Activated naive CD4-positive, alpha-beta T cell treated with anti-CD3 and anti-CD28 coated beads, Interleukin-2, amount 50 U/mL, for 24 hours (primary cell): ENCODE data around the gene NCKAP5.
"Not testable (repeated sequence)": the region's sequence is repeated elsewhere in the genome, so short reads cannot be mapped to it uniquely, and the experiment has no call there.

Experiments
- H3K27ac Mint-ChIP-seq: one replicate; pipeline ENCODE4 v1.8.0; 2021; ENCODE audit warnings: mild to moderate bottlenecking, mixed read lengths
- H3K27me3 Mint-ChIP-seq: one replicate; pipeline ENCODE4 v1.8.0; 2021; ENCODE audit warnings: mixed read lengths
- H3K36me3 Mint-ChIP-seq: one replicate; pipeline ENCODE4 v1.8.0; 2021; ENCODE audit warnings: mixed read lengths
- H3K4me1 Mint-ChIP-seq: one replicate; pipeline ENCODE4 v1.8.0; 2021; ENCODE audit warnings: mixed read lengths
- H3K4me3 Mint-ChIP-seq: one replicate; pipeline ENCODE4 v1.8.0; 2021; ENCODE audit warnings: mild to moderate bottlenecking, mixed read lengths
- H3K9me3 Mint-ChIP-seq: one replicate; pipeline ENCODE4 v1.8.0; 2021; ENCODE audit warnings: mixed read lengths

The NCKAP5 gene

DNA sequence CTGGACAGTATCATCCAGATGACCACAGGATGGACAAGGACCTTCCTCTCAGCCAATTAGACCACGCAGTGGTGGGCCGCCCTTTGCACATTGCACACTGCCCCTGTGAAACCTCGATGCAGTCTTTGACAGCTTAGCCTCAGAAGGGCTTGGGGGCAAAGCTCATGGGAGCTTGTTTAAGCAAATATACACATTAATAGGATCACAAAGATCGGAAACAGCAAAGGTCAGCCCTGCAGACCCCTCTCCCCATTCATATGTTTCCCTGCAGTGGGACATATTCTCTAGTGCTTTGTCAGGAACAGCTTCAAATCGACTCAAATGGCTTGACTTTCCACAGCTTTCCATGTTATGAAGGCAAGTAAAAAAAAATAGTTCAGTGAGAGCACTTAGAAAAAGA lies 708.7 kb downstream of the NCKAP5 start:
- Mint-ChIP-seq H3K36me3 (no peaks in the 10 kb centered on the region), H3K4me1 (no peaks in the 10 kb centered on the region), H3K9me3 (no peaks in the 10 kb centered on the region), H3K4me3 (no peak overlapping the region), H3K27ac (no peak overlapping the region), H3K27me3 (no peaks in the 10 kb centered on the region)

DNA sequence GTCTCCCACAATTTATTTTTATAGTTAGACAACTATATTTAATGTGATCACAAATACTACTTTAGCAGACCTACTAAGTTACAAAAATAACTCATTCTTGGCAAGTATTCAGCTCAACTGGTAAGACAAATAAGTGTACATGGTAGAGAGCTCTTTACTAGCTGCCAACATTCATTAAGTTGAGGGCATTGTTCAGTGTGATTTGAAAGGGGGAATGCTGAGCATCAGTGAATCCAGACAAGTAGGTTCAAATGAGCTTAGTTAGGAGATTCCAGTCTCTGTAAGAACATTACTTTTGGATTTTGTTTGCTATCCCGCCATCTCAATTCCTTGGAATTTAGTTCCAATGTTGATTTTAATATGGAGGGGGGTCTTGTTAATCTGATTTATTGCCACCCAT lies 710.9 kb downstream of the NCKAP5 start:
- Mint-ChIP-seq H3K9me3 (no peaks in the 10 kb centered on the region), H3K27ac (no peak overlapping the region), H3K4me1 (no peaks in the 10 kb centered on the region), H3K27me3 (no peaks in the 10 kb centered on the region), H3K4me3 (no peak overlapping the region), H3K36me3 (no peaks in the 10 kb centered on the region)

DNA sequence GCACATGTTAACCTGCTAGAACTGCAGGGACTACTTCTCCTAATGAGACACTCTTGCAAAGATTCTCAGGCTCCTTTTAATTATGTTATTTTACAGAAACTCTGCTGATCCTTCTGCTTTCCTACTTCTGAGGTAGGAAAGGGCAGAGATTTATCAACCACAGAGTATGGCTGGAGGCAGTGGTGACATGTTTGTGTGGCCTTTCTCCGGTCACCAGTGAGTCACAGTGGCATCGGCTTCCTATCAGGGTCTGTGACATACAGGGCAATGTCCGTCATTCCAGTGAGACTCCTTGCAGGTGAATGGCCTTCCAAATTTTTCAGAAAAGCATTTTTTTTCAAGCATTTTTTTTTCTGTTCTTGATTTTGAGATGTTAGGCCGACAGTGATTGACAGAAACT lies 717.6 kb downstream of the NCKAP5 start:
- H3K27me3 Mint-ChIP-seq = no peaks in the 10 kb centered on the region
- no peaks in the 10 kb centered on the region for H3K9me3 Mint-ChIP-seq
- no peak overlapping the region for H3K27ac Mint-ChIP-seq
- H3K4me1 Mint-ChIP-seq = no peaks in the 10 kb centered on the region
- H3K36me3 Mint-ChIP-seq = no peaks in the 10 kb centered on the region
- H3K4me3 Mint-ChIP-seq = no peak overlapping the region

DNA sequence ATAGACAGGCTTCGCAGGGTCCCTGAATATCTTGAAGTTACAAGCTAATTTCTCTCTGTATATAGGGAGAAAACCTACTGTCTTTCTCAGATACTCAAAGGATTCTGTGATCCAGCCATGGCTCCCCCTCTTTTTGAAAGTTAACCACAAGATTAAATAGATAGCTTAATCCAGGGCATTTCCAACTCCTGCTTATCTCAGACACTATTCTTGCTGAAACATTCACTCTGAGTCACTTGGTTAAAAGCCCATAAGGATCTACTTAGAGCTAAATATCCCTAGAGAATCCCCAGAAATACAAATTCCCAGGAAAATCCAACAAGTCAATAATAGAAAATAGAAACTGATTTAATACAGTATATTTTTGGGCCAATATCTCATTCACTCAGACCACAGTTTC lies 719.1 kb downstream of the NCKAP5 start:
- Mint-ChIP-seq H3K27ac (no peak overlapping the region), H3K4me1 (no peaks in the 10 kb centered on the region), H3K4me3 (no peak overlapping the region), H3K36me3 (no peaks in the 10 kb centered on the region), H3K27me3 (no peaks in the 10 kb centered on the region), H3K9me3 (no peaks in the 10 kb centered on the region)

DNA sequence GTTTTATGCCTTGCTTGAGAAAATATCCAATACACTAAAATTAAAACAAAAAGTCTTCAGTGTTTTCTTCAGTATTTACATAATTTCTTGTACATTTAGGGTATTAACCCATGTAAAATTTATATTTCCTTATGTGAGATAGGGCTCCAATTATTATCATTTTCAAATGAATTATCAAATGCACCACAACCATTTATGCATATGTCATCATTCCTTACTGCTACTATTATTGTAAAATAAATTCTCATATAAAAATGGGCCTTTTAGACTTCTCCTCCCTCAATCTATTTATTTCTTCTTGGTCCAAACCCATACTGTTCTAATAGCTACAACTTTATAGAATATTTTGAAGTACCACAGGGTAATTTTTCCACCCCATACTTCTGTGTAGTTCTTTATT lies 722.9 kb downstream of the NCKAP5 start:
- H3K36me3 Mint-ChIP-seq = no peaks in the 10 kb centered on the region
- no peaks in the 10 kb centered on the region for H3K27me3 Mint-ChIP-seq
- no peaks in the 10 kb centered on the region for H3K9me3 Mint-ChIP-seq
- no peaks in the 10 kb centered on the region for H3K4me1 Mint-ChIP-seq
- no peak overlapping the region for H3K4me3 Mint-ChIP-seq
- no peak overlapping the region for H3K27ac Mint-ChIP-seq

DNA sequence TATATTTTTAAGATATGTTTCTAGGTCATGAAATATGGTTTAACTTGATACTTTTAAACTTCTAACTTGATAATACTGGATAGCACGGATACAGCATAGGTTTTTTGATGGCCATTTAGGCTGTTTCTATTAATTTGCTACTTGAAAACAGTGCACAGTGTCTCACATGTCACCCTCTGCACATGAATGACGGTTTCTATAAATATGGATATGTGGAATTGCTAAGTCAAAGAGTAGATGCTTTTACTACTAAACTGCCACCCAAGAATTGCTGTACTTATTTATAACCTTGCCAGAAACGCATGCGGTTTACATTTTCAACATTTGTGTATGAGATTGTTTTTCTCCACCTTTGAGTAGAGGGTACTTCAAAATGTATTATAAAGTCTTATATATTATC lies 723.7 kb downstream of the NCKAP5 start:
- no peaks in the 10 kb centered on the region for H3K27me3 Mint-ChIP-seq
- H3K4me3 Mint-ChIP-seq = no peak overlapping the region
- H3K36me3 Mint-ChIP-seq = no peaks in the 10 kb centered on the region
- H3K9me3 Mint-ChIP-seq = no peaks in the 10 kb centered on the region
- H3K4me1 Mint-ChIP-seq = no peaks in the 10 kb centered on the region
- no peak overlapping the region for H3K27ac Mint-ChIP-seq

DNA sequence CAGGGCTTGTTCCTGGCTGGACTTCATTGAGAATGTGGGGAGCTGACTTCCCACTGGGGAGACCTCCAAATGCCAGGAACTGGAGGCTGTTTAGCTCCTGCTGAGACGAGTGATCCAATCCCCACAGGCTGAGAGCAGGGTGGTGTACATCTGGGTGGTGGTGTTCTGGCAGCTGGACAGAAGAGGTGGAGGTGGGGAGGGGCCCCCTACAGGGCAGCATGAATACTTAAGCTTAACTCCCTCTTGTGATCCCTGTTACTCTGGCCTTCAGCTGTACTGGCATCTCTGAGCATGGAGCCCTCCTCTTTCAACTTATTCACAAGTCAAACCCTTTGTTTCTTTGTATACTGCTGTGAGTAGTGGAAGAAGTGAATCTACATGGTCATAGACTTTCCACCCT lies 730.5 kb downstream of the NCKAP5 start:
- H3K9me3 Mint-ChIP-seq = peaks cover 18% of the 10 kb centered on the region
- no peaks in the 10 kb centered on the region for H3K27me3 Mint-ChIP-seq
- H3K4me3 Mint-ChIP-seq = no peak overlapping the region
- no peaks in the 10 kb centered on the region for H3K36me3 Mint-ChIP-seq
- H3K27ac Mint-ChIP-seq = no peak overlapping the region
- no peaks in the 10 kb centered on the region for H3K4me1 Mint-ChIP-seq

DNA sequence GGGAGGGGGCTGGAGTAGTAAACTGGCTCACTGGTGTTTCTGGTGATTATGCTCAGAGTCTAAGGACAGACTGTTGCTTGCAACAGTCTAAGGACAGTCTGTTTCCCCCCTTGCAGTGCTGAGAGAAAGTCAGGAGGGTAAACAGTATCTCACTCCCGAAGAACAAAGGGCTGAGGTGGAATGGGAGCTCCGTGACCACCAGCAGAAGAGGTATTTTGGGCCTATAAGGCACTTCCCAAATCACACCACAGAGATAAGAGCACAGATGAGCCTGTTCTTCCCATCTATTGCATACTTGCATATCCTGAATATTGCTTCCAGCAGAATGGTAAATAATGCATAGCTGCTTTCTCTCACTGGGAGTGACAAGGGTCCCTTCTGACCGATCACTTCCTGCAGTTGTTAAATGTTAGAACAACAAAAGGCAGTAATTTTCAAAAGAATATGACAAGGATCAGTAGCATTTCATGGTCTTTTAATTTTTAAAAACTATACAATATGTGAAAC lies 737.9 kb downstream of the NCKAP5 start:
- Mint-ChIP-seq H3K4me1 (no peaks in the 10 kb centered on the region), H3K4me3 (no peak overlapping the region), H3K9me3 (peaks cover 2% of the 10 kb centered on the region), H3K27ac (no peak overlapping the region), H3K27me3 (no peaks in the 10 kb centered on the region), H3K36me3 (no peaks in the 10 kb centered on the region)

DNA sequence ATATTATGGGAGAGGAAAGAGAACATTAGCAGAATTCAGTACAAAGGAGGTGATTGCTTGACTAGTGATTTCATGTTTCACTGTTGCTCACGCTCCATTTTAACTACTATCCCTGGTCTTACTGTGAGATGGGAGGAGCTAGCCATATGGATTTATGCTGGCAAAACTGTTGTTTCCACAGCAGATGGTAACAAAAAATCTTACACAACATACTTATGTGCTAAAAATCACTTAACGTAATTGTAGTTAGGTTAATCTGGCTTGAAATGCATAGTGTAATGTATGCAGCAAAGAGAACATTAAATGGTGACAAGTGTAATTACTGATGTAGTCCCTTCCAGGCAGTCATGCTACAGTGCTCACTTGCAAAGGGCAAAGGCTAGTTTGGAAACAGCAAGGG lies 742.7 kb downstream of the NCKAP5 start:
- H3K27ac Mint-ChIP-seq = no peak overlapping the region
- H3K4me3 Mint-ChIP-seq = no peak overlapping the region
- no peaks in the 10 kb centered on the region for H3K36me3 Mint-ChIP-seq
- no peaks in the 10 kb centered on the region for H3K27me3 Mint-ChIP-seq
- H3K9me3 Mint-ChIP-seq = peaks cover 6% of the 10 kb centered on the region
- no peaks in the 10 kb centered on the region for H3K4me1 Mint-ChIP-seq

DNA sequence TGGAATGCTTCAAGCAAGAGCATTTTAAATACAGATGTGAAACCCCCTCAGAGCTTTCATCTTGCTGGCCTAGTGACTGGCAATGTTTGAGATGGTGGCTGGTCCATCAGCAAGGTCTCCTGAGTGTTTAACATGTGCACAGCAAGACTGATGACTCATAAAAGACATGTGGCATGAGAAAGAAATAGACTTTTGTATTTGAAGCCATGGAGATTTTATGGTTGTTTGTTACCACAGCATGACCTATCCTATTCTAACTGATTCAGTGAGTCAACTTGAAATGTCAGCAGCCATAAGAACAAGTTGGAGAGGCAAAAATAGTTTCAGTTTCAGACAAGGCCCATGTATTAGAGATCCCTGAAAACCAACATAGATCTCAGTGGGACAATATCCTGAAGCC lies 743.5 kb downstream of the NCKAP5 start:
- Mint-ChIP-seq H3K9me3 (peaks cover 6% of the 10 kb centered on the region), H3K4me3 (no peak overlapping the region), H3K4me1 (no peaks in the 10 kb centered on the region), H3K27ac (no peak overlapping the region), H3K36me3 (no peaks in the 10 kb centered on the region), H3K27me3 (no peaks in the 10 kb centered on the region)

DNA sequence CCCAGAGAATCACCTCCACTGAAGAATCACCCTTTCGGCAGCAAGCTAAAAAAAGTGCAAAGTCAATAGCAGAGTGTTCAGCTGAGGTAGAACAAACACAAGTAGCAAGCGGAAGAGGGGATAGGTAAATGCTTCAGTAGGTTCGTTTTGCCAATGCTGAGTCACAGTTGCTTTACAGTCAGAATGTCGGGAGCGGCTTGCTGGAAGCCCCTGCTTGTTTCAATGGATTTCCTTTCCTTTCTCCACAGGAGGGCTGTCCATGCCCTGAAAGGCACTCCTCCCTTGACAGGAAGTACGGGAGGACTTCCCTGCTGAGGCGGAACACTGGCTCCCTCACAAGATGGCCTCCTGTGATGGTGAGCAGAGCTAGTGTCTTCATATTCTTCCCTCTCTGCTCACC lies 752.0 kb downstream of the NCKAP5 start:
- no peaks in the 10 kb centered on the region for H3K36me3 Mint-ChIP-seq

DNA sequence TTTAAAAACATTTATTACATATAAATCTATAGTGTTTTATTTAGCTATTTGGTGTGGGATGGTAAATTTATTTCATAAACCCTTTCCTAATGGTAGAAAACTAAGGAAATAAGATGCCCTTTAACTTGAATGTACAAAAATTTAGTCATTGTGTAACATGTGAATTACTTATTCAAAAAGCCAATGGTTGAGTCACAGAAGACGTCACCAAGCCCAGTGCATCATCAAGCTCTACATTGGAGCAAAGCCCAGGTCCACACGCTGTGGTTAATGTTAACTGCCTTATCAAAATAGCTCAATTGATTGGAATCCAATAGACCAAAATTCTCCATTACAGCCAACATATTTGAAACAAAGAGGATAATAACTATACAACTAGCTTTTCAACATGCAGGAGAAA lies 752.7 kb downstream of the NCKAP5 start:
- Mint-ChIP-seq H3K4me1 (no peaks in the 10 kb centered on the region), H3K4me3 (no peak overlapping the region), H3K27ac (no peak overlapping the region), H3K9me3 (no peaks in the 10 kb centered on the region), H3K36me3 (no peaks in the 10 kb centered on the region), H3K27me3 (no peaks in the 10 kb centered on the region)

More for the DNA sequence above, 752.0 kb downstream of the NCKAP5 start:
- Mint-ChIP-seq H3K4me3 (no peak overlapping the region), H3K9me3 (no peaks in the 10 kb centered on the region), H3K27ac (no peak overlapping the region), H3K27me3 (no peaks in the 10 kb centered on the region), H3K4me1 (no peaks in the 10 kb centered on the region)

DNA sequence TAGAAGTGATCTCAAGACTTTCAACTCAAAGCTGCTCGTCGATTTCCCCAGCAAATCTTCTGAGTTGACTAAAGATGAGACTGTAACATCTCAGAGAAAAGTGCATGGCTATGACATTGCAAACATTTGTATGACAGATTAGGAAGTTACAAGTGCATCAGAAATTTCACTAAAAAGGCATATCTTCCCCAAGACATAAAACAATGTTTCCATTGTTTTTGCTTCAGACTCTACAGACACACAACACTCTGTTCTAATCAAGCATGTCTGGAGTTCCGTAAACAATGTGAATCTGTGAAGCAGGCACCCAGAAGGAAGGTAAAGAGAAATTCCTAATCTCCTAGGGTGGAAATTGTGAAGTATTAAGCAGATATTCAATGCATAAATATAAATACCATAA lies 753.6 kb downstream of the NCKAP5 start:
- Mint-ChIP-seq H3K4me3 (no peak overlapping the region), H3K9me3 (no peaks in the 10 kb centered on the region), H3K36me3 (no peaks in the 10 kb centered on the region), H3K27me3 (no peaks in the 10 kb centered on the region), H3K4me1 (no peaks in the 10 kb centered on the region), H3K27ac (no peak overlapping the region)

DNA sequence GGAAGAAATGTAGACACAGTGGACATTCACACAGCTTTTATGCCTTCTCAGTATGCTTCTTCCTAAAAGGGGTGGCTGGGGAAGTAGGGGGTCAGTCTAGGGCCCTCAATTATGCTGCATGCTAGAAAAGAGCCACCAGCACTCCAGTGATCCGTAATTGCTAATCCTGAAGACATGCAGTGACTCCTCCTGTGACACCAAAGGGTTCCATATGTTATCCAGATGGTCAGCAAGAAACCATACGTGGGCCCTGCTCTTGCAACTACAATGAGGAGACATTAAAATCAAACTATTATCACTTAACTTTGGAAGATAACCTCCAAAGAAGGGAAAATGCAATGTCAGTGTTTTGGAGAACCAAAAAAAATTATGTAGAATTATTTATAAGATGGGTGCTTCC lies 754.8 kb downstream of the NCKAP5 start:
- Mint-ChIP-seq H3K36me3 (no peaks in the 10 kb centered on the region), H3K9me3 (peaks cover 4% of the 10 kb centered on the region), H3K27me3 (no peaks in the 10 kb centered on the region), H3K27ac (no peak overlapping the region), H3K4me1 (no peaks in the 10 kb centered on the region), H3K4me3 (no peak overlapping the region)

DNA sequence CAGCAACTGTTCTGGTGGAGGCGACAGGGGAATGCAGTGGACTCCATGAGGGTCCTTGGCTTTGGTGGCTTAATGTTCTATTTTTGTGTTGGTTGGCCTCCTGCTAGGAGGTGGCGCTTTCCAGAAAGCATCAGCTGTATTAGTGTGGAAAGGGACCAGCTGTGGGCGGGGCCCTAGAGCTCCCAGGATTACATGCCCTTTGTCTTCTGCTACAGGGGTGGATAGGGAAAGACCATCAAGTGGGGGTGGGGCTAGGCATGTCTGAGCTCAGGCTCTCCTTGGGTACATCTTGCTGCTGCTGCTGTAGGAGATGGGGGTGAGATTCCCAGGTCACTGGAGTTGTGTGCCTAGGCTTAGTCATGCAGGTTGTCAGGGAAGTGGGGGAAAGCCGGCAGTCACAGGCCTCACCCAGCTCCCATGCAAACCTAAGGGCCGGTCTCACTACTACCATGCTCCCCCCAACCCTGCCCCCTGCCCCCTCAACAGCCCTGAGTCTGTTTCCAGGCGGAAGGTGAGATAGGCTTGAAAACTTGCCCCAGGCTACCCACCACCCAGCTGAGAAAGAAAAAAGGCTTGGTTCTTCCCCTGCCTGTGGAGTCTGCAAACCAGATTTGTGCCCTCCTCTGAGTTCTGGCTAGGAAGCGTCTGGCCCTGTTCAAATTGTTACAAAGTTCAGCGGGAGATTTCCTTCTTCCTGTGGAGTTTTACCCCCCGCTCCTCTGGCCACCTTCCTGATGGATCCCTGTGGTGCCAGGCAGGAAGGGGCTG lies 756.9 kb downstream of the NCKAP5 start:
- no peak overlapping the region for H3K4me3 Mint-ChIP-seq
- H3K4me1 Mint-ChIP-seq = no peaks in the 10 kb centered on the region
- no peak overlapping the region for H3K27ac Mint-ChIP-seq
- H3K9me3 Mint-ChIP-seq = peaks cover 21% of the 10 kb centered on the region
- H3K27me3 Mint-ChIP-seq = no peaks in the 10 kb centered on the region
- H3K36me3 Mint-ChIP-seq = no peaks in the 10 kb centered on the region

DNA sequence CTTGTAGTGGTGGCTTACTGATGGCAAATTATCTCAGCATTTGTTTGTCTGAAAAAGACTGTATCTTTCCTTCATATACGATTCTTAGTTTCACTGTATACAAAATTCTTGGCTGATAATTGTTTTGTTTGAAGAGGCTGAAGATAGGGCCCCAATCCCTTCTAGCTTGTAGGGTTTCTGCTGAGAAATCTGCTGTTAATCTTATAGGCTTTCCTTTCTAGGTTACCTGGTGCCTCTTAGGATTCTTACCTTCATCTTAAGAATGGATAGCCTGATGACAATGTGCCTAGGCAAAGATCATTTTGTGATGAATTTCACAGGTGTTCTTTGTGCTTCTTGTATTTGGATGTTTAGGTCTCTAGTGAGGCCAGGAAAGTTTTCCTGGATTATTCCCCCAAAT lies 758.3 kb downstream of the NCKAP5 start:
- not testable (repeated sequence) for H3K27ac Mint-ChIP-seq, H3K4me1 Mint-ChIP-seq, H3K27me3 Mint-ChIP-seq, H3K36me3 Mint-ChIP-seq, H3K4me3 Mint-ChIP-seq
- H3K9me3 Mint-ChIP-seq = peaks cover 21% of the 10 kb centered on the region

DNA sequence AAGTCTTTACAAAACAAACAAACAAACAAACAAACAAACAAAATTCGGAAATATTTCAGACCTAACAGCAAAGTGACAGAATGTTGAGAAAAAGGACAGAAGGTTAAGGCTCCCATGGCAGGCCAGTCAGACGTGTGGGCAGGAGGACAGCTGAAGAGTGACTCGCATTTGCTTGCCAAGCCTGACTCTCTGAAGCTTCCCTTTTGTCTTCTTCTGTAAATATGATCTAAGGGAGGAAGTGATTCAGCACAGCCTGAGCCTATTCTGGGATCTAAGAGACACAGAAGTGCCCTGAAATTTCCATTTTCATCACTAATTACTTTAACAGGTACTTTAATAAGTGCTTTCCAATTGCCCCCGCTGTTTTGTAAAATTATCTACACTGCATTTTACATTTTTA lies 764.2 kb downstream of the NCKAP5 start:
- no peak overlapping the region for H3K27ac Mint-ChIP-seq
- no peaks in the 10 kb centered on the region for H3K27me3 Mint-ChIP-seq
- no peak overlapping the region for H3K4me3 Mint-ChIP-seq
- no peaks in the 10 kb centered on the region for H3K4me1 Mint-ChIP-seq
- peaks cover 21% of the 10 kb centered on the region for H3K9me3 Mint-ChIP-seq
- no peaks in the 10 kb centered on the region for H3K36me3 Mint-ChIP-seq
